Right hindlimb (tissue), 1 donor: ENCODE measurements around the gene TRIM46.

Experiments used
- DNase-seq: peaks from one replicate; pipeline ENCODE4 v3.0.0-alpha.2; 2018

TRIM46 gene

DNA sequence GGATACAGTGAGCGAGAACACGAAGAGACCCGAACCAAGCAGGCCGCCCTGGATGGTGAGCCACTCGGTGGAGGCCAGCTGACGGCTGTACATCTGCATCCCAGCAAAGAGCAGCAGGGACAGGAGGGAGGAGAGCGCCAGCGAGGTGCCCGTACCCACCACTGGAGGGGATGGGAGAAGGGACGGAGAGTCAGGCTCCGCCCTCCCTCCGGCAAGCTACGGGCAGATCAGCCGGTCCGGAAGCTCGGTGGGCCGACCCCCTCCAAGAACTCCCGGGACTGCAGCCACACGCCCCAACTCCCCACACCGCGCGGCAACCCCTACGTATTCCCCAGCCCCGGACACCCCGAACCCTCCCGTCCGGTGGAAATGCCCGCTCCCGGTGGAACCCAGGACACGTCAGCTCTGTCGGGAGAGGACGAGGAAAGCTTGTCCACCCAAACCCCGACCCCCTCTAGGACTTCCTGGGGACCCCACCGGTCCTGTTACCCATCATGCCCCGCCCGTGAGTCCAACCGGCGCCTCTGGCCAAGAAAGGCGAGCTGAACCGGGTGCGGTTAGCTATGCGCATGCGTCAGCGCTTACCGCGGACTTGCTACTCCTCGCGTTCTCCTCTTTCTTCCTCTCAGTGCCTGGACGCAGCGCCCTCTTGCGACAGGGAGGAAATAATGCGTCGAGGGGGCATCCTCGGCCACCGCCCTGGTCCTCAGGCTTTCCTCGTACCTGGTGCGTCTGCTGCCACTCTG, 744 bp upstream of the TRIM46 start, which contains the start of gene KRTCAP2:
Gene KRTCAP2, minus strand, starts transcription at position 573 of the 746 bp plus-strand sequence. Its CDS starts 80 bp downstream, at position 493.
- DNase-seq, result peak; percentile 96

- peak; percentile 52 for DNase-seq
Observed at GRCh38 chr1:155174324-155175280, 953 bp downstream of the TRIM46 start.

- no peak for DNase-seq
Observed at GRCh38 chr1:155175281-155175926, 1.8 kb downstream of the TRIM46 start.

- DNase-seq, result no peak
Observed at GRCh38 chr1:155175927-155176371, 2.3 kb downstream of the TRIM46 start.

DNA sequence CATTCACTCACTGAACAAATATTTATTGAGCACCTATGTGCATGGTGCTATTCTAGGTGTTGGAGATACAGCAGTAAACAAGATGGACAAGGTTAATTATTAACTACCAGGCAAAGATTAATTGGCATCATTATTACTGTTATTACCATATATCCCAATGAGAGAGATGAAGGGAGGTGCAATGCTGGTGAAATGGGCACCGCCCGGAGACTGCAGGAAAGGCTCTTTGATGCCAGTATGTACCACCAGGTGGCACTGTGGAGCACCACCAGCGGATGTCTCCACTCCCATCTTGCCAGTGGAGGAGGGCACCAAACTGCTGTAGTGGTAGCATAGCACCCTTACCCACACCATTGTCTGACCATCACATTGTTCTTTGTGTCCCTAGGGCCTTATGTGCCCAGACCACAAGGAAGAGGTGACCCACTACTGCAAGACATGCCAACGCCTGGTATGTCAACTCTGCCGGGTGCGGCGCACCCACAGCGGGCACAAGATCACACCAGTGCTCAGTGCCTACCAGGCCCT, 3.0 kb downstream of the TRIM46 start:
- DNase-seq, result peak; percentile 80

DNA sequence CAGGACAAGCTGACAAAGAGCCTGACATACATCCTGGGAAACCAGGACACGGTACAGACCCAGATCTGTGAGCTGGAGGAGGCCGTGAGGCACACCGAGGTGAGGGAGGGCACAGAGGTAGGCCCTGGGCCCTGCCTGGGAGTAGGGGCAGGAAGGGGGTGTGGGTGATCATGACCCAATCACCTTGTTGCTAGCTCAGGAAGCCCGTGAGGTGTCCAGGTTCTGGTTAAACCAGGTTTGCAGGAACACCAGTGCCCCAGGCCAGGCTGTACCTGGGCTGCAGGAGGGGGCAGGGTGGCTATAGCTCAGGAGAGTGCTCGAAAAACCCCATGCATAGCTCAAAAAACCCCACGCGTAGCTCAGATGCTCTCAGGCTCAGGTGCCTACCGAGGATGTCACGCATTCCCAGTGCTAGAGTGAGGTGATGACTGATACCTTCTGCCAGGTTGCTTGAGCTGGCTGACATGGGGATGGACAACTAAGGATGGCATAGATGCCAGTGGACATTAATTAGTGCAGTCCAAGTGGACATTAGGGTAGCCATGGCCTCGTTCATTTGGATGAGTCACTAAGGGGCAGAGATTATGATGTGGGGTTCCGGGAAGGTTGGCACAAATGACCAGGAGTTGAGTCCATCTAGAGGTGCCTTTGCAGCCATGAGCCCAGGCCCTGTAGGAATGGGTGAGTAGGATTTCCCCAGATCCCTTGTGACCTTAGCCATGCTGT, 3.7 kb downstream of the TRIM46 start:
- no peak for DNase-seq

DNA sequence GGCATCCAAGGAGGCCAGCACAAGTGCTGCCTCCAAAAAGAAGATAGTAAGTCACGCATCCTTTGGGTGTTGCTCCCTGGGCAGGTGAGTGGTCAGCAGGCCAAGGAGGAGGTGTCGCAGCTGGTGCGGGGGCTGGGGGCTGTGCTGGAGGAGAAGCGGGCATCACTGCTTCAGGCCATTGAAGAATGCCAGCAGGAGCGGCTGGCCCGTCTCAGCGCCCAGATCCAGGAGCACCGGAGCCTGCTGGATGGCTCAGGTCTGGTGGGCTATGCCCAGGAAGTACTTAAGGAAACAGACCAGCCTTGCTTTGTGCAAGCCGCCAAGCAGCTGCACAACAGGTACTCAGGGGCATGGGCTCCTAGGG, 4.3 kb downstream of the TRIM46 start:
- no peak for DNase-seq

DNA sequence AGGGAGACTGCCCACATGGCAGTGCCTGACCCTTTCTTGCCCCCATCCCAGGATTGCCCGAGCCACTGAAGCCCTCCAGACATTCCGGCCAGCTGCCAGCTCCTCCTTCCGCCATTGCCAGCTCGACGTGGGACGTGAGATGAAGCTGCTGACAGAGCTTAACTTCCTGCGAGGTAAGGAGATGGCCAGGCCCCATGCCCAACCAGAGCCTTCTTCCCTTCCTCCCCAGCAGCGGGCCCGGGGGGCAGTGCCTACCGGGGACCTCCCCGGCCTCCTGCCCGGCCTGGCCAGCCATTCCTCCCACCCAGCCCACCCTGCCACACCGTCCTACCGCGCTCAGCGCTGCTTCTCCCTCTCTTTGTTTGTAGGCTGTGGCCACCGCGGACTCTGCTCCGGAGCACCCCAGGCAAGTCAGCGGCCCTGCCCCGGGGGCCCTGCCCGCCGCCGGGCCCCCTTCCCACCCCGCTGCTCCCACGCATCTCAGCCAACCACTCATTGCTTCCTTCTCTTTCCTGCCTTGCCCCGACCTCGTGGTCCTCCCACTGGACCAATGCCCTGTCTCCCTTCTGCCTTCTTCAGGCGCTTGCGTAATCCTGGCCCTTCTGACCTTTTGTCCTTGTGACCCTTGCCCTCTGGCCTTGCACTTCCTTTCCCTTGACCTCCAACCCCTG, 4.9 kb downstream of the TRIM46 start:
- no peak for DNase-seq

DNA sequence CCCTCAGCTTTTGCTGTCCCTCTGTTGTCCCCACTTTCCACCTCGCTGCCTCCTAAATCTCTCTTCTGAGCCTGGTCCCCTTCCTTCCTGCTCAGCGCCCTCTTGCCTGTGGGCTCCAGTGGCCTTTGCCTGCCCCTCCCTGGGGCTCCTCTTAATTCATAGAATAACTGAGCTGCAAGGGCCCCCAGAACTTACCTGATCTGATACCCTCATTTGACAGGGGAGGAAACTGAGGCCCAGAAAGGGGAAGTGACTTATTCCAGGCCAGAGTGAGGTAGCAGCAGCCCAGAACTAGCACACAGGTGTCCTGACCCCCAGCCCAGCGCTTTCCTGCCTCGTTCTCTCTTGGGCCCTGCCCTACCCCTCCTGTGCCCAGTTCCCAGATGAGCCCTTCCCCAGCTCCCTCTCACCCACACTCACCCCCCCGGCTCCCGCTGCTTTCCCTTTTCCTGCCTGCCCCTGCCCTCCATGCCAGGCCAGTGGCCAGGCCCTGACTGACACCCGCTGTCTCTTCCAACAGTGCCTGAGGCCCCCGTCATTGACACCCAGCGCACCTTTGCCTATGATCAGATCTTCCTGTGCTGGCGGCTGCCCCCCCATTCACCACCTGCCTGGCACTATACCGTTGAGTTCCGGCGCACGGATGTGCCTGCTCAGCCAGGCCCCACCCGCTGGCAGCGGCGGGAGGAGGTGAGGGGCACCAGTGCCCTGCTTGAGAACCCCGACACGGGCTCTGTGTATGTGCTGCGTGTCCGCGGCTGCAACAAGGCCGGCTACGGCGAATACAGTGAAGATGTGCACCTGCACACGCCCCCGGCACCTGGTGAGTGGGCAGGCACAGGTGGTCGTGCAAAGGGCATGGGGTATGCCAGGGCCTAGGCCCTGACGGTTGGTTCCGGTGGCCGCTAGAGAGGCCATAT, 5.7 kb downstream of the TRIM46 start:
- DNase-seq, result no peak

DNA sequence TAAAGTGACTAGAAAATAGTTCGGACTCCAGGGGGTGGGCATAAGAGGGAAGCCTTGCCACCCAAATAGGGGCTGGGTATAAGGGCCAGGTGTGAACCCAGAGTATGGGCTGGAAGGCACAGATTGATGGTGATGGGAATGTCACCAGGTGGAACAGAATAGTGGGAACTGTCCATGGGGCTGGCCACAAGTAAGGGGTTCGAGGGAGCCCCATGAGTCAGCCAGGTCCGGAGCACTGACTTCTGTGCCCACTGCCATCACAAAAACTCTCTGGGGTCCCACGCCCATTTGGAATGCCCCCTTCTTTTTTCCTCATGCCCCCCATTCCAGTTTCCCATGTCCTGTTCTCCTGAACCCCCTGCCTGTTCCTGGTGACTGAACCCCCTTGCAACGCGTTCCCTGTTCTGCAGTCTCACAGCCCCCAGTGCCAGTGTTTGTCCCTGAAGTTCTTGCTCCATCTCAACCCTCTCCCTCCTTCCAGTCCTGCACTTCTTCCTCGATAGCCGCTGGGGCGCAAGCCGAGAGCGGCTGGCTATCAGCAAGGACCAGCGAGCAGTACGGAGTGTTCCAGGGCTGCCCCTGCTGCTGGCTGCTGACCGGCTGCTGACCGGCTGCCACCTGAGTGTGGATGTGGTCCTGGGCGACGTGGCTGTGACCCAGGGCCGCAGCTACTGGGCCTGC, 7.9 kb downstream of the TRIM46 start:
- DNase-seq, result no peak

GRCh38 chr1:155182052-155182550, 8.5 kb downstream of the TRIM46 start:
- no peak for DNase-seq

- DNase-seq, result no peak
Observed at GRCh38 chr1:155183775-155184221, 10.1 kb downstream of the TRIM46 start.

DNA sequence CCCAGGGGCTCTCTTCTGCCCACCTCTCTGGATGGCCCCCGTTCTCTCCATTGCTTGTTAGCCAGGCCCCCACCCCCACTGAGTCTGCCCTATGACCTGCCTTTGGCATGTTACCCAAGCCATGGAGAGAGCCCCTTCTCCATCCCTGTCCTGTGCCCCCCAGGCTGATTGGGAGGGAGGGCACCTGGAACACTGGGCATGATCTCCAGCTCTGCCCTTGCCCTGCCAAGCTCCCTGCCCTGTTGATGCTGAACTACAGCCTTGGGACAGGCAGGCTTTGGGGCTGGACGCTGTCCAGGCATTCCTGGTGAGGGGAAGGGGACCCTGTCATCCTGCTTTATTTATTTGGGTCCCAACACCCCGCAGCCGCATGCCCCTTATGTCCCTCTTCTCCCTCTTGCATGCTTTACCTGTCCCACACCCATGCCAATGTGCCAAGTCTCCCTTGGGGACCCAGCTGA, 10.7 kb downstream of the TRIM46 start:
- no peak for DNase-seq

DNA sequence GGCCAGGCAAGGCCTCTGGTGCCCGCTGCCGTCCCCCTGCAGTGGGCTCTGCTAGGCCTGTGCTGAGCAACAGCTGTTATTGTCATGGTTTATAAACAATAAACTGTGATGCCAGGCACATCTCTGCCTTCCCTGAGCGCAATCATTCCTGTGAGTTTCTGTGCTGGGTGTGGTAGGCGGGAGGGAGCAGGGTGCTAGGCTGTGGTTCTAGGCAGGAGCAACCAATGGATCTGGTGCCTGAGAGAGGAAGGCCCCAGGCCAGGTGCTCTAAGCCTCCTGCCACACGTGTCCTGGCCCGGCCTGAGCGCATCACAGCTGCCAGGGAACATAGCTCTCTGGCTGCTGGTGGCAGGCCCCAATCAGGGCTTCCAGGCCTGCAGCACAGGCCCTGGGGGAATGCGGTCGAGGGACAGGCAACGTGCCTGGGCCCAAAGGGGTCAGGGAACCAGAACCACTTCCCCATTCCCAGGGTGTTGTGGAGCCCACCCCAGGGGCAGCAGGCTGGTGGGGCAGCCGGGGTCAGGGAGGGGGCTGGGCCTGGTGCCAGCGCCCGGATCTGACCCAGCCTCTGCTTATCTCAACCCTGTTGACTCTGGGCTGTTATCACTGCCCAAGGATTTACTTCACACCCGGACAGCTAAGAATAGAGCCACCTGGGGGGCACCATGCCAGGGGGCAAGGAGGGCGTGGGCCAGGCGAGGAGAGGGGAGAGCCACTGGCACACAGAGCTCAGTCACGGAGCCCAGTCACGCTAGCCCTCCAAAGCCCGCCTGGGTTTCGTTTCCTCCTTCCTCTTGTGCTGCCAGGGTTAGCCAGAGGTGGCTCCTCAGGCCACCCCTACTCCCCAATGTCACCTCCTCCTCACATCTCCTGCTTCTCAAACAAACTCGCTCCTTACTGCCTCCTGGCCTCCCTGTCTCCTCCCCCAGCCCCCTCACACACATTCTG, 11.5 kb downstream of the TRIM46 start:
- no peak for DNase-seq

GRCh38 chr1:155185783-155186066, 12.1 kb downstream of the TRIM46 start:
- DNase-seq, result no peak

DNA sequence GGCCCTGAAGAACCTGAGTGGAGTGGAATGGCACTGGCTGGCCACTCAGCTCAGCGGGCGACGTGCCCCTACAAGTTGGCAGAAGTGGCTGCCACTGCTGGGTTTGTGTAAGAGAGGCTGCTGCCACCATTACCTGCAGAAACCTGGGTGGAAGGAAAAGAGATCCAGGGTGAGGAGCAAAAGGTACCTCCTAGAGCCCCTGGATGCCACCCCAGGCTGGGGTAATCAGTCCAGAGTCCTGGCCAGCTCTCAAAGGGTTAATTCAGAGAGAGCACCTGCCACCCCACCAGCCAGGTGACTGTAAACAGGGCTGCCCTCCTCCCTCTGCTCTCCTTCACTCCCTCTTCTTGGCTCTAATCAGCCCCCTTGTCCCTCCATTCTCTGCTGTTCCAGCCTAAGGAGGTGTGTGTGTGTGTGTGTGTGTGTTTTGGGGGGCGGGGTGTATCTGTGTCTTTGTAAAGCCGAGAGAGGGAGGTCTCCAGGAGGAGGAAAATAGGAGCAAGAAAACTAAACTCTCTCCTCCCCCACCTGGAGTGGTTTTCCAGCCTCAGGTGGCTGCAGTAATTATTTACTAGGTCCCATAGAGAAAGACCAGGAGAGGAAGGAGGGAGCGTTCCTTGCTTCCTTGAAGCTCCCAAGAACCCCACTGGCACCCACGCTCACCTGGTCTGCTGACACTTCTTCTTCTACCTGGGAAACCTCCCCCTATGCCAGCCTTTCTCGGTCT, 12.6 kb downstream of the TRIM46 start:
- DNase-seq, result no peak

GRCh38 chr1:155186794-155187455, 13.3 kb downstream of the TRIM46 start:
- no peak for DNase-seq
